PC-9 (cell line): Measurements from ENCODE around the gene STX8.

Experiments
- EZH2 ChIP-seq: fragments of 200-600 bp; sonication (generic); IDR thresholded peaks from 2 replicates; pipeline ENCODE4 v1.8.0; 2017; ENCODE audit warnings: antibody characterized with exemption, low read depth
- TF ChIP-seq, protein P1 (sequence below): fragments of 200-600 bp; sonication (generic); conservative IDR thresholded peaks from 2 replicates; pipeline ENCODE4 v1.6.1; 2017; ENCODE audit warnings: mixed run types, antibody characterized with exemption, mild to moderate bottlenecking, moderate library complexity

DNA sequence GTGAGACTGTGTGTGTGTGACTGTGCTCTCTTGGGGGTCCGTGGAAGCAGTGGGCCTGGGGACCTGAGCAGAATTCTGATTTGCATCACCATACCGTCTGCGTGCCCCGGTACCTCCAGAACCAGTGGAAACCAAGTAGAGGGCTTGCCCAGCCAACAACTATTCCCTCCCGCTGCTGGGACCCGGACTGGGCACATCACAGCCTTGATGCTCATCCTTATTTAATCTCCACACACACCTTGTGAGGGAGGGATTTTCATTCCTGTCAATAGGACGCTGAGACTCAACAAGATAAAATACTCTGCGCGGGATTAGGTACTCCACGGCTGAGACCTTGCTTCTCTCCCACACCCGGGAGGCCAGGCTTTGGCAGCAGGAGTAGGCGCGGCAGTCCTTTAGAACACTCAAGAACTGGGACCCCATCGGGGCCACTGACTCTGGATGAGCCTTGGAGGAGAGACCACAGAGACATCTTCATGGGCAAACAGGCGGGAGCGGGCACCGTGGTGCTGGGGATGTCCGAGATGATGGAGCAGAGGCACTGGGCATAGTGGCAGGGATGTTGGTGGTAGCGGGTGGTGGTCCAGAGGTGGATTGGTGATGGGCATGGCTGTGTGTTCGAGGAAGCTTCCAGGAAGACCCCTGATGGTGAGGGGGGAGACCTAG lies 346.3 kb downstream of the STX8 start:
- TF ChIP-seq, protein P1, sequence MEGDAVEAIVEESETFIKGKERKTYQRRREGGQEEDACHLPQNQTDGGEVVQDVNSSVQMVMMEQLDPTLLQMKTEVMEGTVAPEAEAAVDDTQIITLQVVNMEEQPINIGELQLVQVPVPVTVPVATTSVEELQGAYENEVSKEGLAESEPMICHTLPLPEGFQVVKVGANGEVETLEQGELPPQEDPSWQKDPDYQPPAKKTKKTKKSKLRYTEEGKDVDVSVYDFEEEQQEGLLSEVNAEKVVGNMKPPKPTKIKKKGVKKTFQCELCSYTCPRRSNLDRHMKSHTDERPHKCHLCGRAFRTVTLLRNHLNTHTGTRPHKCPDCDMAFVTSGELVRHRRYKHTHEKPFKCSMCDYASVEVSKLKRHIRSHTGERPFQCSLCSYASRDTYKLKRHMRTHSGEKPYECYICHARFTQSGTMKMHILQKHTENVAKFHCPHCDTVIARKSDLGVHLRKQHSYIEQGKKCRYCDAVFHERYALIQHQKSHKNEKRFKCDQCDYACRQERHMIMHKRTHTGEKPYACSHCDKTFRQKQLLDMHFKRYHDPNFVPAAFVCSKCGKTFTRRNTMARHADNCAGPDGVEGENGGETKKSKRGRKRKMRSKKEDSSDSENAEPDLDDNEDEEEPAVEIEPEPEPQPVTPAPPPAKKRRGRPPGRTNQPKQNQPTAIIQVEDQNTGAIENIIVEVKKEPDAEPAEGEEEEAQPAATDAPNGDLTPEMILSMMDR = no peak
- TF ChIP-seq EZH2 = no peak
